Measurements from ENCODE around the gene TBXAS1.
A peak's percentile ranks its signal among the peaks of the same experiment; 100 is the strongest.

TBXAS1 gene

GRCh38 chr7:140049339-140050024, 220.4 kb downstream of the TBXAS1 start:
- no peak for DNase-seq (ENCODE audit: low spot score)

DNA sequence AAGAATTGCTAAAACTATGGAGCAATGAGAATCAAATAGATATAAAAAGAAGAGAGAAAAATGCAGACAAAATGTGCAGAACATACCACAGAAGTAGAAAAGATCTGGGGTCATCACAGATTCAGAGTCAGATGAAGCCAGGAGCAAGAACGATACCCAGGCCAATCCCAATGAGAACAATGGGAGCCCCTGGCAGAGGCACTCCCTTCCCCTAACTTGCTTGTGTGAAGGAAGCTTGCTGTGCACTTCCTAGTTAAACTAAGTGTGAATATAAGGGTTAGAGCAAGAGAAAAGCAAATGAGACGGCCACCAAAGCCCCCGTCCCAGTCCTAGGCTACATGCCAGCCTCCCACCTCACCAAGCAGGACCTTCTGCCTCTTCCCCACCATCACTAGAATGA, 221.0 kb downstream of the TBXAS1 start:
- no peak for DNase-seq (ENCODE audit: low spot score)

DNA sequence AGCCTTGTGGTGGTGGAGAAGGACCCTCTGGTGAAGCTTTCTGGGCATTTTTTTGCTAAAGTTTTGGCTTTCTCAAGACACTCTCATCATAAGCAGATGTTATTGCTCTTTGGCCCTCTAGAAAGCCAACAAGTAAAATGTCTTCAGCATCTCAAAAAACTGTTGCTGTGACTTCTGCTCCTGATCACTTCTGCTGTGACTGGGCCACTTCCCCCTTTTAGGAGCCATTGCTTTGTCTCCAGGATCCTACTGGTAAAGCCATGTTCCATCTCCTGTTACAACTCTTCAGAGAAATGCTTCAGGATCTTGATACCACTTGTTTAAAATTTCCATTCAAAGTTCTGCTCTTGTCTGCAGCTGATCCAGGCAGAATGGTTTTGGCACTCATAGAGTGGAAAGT, 222.8 kb downstream of the TBXAS1 start:
- no peak for DNase-seq (ENCODE audit: low spot score)

GRCh38 chr7:140053812-140054539, 224.9 kb downstream of the TBXAS1 start:
- no peak for DNase-seq (ENCODE audit: low spot score)

GRCh38 chr7:140054751-140055150, 225.7 kb downstream of the TBXAS1 start:
- no peak for DNase-seq (ENCODE audit: low spot score)

DNA sequence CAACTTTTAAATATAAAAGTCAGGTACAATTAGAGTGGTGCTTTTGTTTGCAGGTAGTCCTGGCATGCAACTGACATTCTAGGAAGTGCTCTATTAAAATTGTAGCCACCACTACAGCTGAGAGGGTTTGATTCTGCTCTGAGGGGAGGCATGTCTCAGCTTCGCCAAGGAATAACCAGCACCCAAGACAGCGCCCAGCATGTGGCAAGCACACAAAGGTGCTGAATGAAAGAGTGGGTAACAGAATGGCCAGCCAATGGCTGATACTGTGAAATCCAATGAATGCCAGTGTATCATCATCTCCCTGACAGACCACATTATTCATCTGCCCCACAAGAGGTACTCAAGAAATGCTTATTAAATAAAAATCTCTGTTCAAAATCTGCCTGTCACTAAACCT, 226.8 kb downstream of the TBXAS1 start:
- DNase-seq (ENCODE audit: low spot score) = no peak

DNA sequence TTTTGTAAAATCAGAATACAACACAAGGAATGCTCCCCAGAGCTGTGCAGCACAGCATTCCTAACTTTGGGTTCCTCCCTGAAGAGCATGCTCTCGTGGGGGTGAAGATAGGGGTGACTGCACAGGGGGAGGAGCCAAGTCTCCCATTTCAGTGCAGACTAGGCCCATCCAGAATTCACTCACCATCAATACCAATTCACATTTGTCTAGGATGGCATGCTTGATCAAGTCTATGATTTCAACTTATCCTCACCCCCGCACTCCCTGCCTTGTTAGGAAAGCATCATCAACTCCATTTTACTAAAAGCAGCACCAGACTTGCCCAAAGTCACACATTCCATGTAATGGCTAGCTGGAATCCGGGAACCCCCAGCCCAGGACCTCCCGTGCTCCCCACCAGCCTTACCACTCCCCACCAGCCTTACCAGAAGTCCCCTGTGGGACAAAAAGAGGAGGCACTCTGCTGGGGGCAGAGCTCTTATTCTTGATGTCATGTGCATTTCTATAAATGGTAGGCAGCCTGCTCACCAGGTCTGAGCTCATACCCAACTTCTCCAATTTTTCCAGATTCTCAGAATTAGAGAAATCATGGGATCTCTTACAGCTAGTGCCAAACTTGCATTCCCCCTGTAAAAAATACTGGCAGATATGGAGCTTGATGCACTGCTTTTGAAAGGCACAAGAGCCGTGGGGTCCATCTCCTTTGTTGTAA, 227.5 kb downstream of the TBXAS1 start:
- DNase-seq (ENCODE audit: low spot score) = no peak

DNA sequence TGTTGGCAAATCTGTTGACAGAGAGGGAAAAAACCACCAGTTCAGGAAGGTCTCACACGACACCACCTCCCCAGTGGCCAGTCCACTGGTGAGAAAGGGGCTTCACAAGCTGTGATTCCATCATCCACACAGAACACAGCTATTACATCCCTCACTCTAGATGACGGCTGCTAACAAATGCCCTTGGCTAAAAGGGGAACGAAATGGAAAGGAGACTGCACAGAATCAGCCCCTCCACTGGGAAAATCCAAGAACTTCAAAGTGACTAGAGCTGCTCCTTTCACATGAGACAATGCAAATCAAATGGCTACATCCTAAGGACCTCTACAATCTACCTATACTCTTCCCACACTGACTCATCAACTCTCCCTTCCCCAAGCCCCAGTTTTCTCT, 228.1 kb downstream of the TBXAS1 start:
- DNase-seq (ENCODE audit: low spot score) = no peak

DNA sequence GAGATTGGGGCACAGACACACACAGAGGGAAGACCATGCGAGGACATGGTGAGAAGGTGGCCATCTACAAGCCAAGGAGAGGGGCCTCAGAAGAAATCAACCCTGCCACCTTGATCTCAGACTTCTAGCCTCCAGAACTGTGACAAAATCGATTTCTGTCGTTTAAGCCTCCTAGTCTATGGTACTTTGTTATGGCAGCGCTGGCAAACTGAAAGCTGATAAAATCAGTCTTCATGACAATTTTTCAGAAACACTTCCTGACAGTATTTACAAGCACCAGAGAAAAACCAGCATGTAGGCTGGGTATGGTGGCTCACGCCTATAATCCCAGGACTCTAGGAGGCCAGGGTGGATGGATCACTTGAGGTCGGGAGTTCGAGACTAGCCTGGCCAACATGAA, 229.5 kb downstream of the TBXAS1 start:
- no peak for DNase-seq (ENCODE audit: low spot score)

- DNase-seq (ENCODE audit: low spot score) = peak; percentile 96
Observed at GRCh38 chr7:140059273-140060242, 230.5 kb downstream of the TBXAS1 start.

DNA sequence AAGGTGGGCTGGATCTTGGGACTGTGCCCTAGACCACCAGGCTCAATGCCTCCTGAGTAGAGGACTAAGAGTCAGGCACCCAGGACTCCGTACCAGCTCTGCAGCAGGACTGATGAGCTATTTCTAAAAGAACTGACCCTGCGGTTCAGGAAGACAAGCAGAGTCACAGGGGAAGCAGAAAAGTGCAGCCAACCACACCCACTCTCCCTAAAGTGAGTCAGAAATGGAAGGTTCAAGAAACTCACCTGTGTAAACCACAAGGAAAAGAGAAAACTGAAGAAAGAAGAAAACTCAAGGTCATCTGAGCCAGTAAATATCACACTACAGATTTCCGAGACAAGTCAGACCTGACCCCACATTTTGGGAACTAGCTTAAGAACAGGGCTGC, 231.2 kb downstream of the TBXAS1 start:
- DNase-seq (ENCODE audit: low spot score) = no peak

DNA sequence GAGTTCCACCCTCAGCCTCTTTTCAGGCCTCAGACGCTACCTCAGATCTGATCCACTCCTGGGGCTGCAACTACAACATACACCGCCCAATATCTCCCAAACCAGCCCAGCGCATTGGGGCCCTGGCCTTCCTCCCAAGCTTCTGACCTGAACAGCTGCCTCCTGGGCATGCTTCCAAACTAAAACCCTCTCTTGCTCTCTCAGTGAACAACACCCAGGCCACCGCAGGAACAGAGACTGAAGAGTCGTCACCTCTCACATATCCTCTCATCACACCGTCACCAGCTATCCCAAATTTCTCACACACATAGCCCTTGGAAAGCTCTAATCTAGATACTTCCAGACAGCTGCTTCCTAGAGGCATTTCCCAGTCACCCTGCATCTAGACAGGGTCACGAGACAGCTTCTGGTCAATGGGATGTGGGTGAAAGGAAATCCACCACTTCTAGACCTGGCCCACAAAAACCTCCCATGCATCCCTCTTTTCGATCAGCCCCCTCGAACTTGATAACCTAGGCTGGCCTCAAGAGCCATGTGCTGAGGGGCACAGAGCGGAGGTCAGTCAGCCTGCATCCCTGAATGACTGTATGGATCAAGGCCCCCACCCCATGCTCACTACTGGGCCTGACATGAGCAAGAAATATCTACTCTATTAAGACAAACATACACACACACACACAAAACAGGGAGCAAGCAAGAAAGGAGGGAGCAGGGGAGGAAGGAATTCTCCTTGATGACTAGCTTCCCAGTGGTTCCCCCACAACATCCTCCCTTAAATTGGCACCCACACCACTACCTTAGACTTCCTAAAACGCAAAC, 231.9 kb downstream of the TBXAS1 start:
- DNase-seq (ENCODE audit: low spot score) = no peak

DNA sequence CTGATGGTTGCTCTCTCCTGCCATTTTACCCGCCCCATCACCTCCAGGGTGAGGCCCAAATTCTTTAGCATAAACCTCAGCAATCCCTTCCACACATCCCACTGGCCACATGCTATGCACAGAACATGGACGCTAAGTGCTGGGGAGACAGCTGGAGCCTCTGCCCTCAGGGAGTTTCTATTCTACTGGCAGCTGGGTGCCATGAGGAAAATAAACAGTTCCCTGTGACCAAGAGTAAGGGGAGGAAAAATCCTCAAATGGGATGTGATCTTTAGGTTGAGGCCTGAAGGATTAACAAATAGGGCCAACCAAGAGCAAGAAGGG, 232.5 kb downstream of the TBXAS1 start:
- no peak for DNase-seq (ENCODE audit: low spot score)

DNA sequence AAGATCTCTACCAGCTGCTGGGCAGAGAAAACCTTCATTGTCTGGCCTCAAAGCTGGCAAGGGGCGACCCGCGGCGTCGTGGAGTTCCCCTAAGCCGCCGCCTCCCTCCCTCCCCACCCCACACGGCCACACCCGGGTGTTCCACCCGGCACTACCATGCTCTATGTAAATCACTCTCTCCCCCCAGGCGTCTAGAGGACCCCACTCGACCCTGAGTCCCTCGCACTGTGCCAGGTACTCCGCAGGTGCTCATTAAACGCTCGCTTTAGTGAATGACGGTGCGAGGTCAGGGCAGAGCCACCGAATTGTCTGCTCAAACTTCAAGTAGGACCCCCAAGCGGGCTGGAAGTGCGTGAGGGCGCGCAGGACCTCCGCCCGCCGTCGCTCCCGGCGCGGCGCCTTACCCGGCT, 233.1 kb downstream of the TBXAS1 start:
- peak; percentile 24 for DNase-seq (ENCODE audit: low spot score)

DNA sequence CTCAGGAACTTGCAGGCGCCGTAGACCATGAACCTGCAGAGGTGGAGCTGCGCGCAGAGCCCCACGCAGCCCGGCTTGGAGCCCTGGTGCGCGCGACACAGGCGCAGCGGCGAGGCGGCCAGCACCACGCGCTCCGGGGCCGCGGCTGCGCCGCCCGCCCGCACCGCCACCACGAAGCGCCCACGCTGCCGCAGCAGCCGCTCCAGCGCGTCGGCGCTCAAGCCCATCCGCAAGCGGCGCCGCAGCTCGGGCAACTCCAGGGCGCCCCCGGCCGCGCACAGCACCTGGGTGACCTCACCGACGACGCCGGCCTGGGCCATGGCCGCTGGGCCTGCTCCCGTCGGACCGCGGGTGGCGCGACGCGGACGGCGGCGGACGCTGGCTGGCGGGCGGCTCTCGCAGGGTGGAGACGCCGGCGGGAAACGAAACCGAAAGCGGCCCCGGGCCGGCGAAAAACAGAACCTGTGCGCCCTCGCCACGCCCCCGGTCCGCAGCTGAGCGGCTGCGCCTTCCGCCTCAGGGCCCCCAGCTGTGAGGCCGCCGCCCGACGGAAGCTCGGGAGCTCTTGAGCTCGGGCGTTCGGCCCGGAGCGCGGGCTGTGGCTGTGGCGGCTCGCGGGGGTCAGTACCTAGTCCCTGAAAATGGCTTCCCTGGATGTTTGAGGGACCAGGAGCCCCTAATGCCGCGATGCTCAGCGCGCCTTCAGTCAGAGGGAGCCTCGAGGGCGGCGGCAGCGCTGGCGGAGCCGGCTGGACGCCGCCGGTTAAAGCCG, 233.7 kb downstream of the TBXAS1 start, which contains the start of gene PARP12:
PARP12 (minus strand) TSS at position 424 of the 772 bp plus-strand sequence; CDS start at position 320, 104 bp downstream.
- DNase-seq (ENCODE audit: low spot score) = peak; percentile 97

GRCh38 chr7:140067052-140067451, 238.0 kb downstream of the TBXAS1 start:
- DNase-seq (ENCODE audit: low spot score) = no peak

DNA sequence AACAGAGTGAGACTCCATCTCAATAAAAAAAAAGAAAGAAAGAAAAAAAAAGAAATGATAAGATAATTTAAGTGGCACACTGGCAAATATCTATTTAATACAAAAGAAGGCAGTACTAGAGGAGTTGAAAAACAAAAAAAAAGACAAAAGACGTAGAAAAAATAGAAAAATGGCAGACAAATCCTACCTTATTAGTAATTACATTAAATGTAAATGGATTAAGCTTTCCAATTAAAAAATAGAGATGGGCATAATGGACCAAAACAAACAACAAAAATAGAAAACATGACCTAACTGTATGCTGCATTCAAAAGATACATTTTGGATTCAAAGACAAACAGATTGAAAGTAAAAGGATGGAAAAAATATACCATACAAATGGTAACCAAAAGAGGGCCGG, 239.0 kb downstream of the TBXAS1 start:
- DNase-seq (ENCODE audit: low spot score) = no peak

GRCh38 chr7:140069298-140069949, 240.4 kb downstream of the TBXAS1 start:
- DNase-seq (ENCODE audit: low spot score) = no peak
